ENCODE data around the gene FMO3. TPM values are rescaled to one million over a fixed set of nuclear protein-coding genes. Genes with fewer than 3 reads are reported as not detected.

The FMO3 gene
- total and polyA plus RNA-seq, 2 of the 4 experiments (the other 2 are of a cell fraction), result under 0.01 to 0.10 TPM

GRCh38 chr1:171139890-171140289 is 49.2 kb downstream of the FMO3 start:
- dilution Hi-C loops (cut with HindIII; ENCODE audit: low sequenced_read_pairs, unreplicated experiment), result no loop called here
- no peak overlapping the region for H3K4me2 ChIP-seq (ENCODE audit: low read depth, low read length)
- CTCF ChIA-PET, result interaction anchor here (0.7 kb wide), 1 partner anchor 12 kb away, joined by 3 read pairs; no protein-coding TSS in a partner anchor
- H3K18ac ChIP-seq (ENCODE audit: low read depth, low read length), result peak overlapping the region; percentile 93
- no peak overlapping the region for H3K27ac ChIP-seq (ENCODE audit: insufficient read depth, low read length)
- no peak overlapping the region for H4K8ac ChIP-seq (ENCODE audit: low read depth in 2 of 2, low read length in 2 of 2)
- H3K4me3 ChIP-seq (ENCODE audit: insufficient read depth, low read depth, low read length), result no peak overlapping the region
- H2BK15ac ChIP-seq (ENCODE audit: low read depth, low read length), result no peak overlapping the region
- no TSS peak for BruUV-seq (replicated peaks)
- H2AK5ac ChIP-seq (ENCODE audit: low read depth, low read length), result no peak overlapping the region
- no peak overlapping the region for H3K14ac ChIP-seq (replicated peaks; ENCODE audit: low read depth, low read length)
- WGBS, 2 experiments (ENCODE audit: extremely low coverage in 2 of 2, insufficient read length in 1 of 2), result no CpG with 5 or more reads among the region's 4 CpGs
- peak overlapping the region; percentile 85 for H4K5ac ChIP-seq (ENCODE audit: low read depth, low read length)
- no peak overlapping the region for H3K4ac ChIP-seq (ENCODE audit: low read depth, low read length)
- no peak overlapping the region for H2BK120ac ChIP-seq (ENCODE audit: low read depth, low read length)
- H3K4me1 ChIP-seq (ENCODE audit: control insufficient read depth, insufficient read depth, low read length), result peaks cover 13% of the 10 kb centered on the region
- H3K56ac ChIP-seq (ENCODE audit: extremely low read depth, insufficient read depth, low read length), result no peak overlapping the region
- in situ Hi-C loops (cut with MboI; ENCODE audit: low sequenced_read_pairs), result no loop called here
- H2BK20ac ChIP-seq (ENCODE audit: low read depth, low read length), result 0 out of 2 replicates have a peak overlapping the region, but pooled peaks have one; percentile 1
- POLR2A ChIA-PET (ENCODE audit: unreplicated experiment), result no interaction called here
- no peaks in the 10 kb centered on the region; the same call in 1 of the 2 replicates for H3K9me1 ChIP-seq (ENCODE audit: insufficient read depth, low read length)
- no peak for DNase-seq
- no peak overlapping the region for H2AK9ac ChIP-seq (replicated peaks; ENCODE audit: low read depth, low read length, poor library complexity)
- H4K20me1 ChIP-seq (ENCODE audit: insufficient read depth, low read length), result no peaks in the 10 kb centered on the region
- H2AFZ ChIP-seq (replicated peaks; ENCODE audit: low read length, poor library complexity), result no peak overlapping the region
- no peak overlapping the region for H3K9ac ChIP-seq (ENCODE audit: low read depth, low read length)
- H3K36me3 ChIP-seq (ENCODE audit: control insufficient read depth, insufficient read depth, low read length), result no peaks in the 10 kb centered on the region
- no peaks in the 10 kb centered on the region for H3K9me3 ChIP-seq (ENCODE audit: control insufficient read depth, insufficient read depth, low read length)
- ATAC-seq (ENCODE audit: low read depth), result no peak
- no peak overlapping the region for H3K23ac ChIP-seq (ENCODE audit: low read depth, low read length)
- no peaks in the 10 kb centered on the region for H3K79me1 ChIP-seq (ENCODE audit: low read depth in 1 of 2, low read length in 2 of 2)
- no peak overlapping the region for H2BK5ac ChIP-seq (ENCODE audit: low read depth, low read length, poor library complexity, severe bottlenecking)
- no peaks in the 10 kb centered on the region; the same call in 1 of the 2 replicates for H3K27me3 ChIP-seq (ENCODE audit: control insufficient read depth, insufficient read depth, low read length)
- intact Hi-C loops (cut with micrococcal nuclease), result loop anchor here (5.0 kb wide), 1 partner anchor 172 kb away; the partner anchor contains the start of gene FMO4
- TF ChIP-seq RCOR1 (IDR thresholded peaks at IDR 0.05; ENCODE audit: insufficient replicate concordance, low read length), result no peak
- no peak for TF ChIP-seq RFX5 (IDR thresholded peaks at IDR 0.05; ENCODE audit: low read depth, low read length)
- no peak for TF ChIP-seq BHLHE40 (IDR thresholded peaks at IDR 0.05; ENCODE audit: low read depth, low read length)
- TF ChIP-seq CHD1 (IDR thresholded peaks at IDR 0.05; ENCODE audit: low read depth, low read length), result no peak
- TF ChIP-seq MAFK (IDR thresholded peaks at IDR 0.05; ENCODE audit: low read depth, low read length), result no peak
- TF ChIP-seq ELK1 (IDR thresholded peaks at IDR 0.05; ENCODE audit: borderline replicate concordance, low read depth, low read length), result no peak
- no peak for TF ChIP-seq NFE2L2 (IDR thresholded peaks at IDR 0.05; ENCODE audit: low read depth, low read length)
- TF ChIP-seq USF2 (IDR thresholded peaks at IDR 0.05; ENCODE audit: low read depth, low read length), result no peak
- no peak for TF ChIP-seq CTCF (conservative IDR thresholded peaks at IDR 0.05; ENCODE audit: low read depth, low read length)
- no peak for TF ChIP-seq MAZ (IDR thresholded peaks at IDR 0.05; ENCODE audit: borderline replicate concordance, low read depth, low read length)
- no peak for TF ChIP-seq POLR2A (IDR thresholded peaks at IDR 0.05; ENCODE audit: low read depth, low read length)
- TF ChIP-seq RAD21 (IDR thresholded peaks at IDR 0.05; ENCODE audit: low read length), result no peak
- TF ChIP-seq MXI1 (IDR thresholded peaks at IDR 0.05; ENCODE audit: borderline replicate concordance, low read depth, low read length), result no peak
- H4K91ac ChIP-seq (ENCODE audit: insufficient read depth, low read depth, low read length), result no peak overlapping the region; the same call in 1 of the 2 replicates
